HepG2 (cell line): ENCODE measurements around the gene RARS2. TPM values are rescaled to one million over a fixed set of nuclear protein-coding genes. Genes with fewer than 3 reads are reported as not detected.

Experiments
- BRCA1 ChIP-seq: sonication (generic); formaldehyde crosslinking; IDR thresholded peaks from 2 replicates; pipeline ENCODE4 v1.4.0; 2020; ENCODE audit warnings: missing genetic modification reagents
- FOXA3 ChIP-seq: IDR thresholded peaks from 2 replicates; pipeline ENCODE4 v1.6.1; 2016; ENCODE audit warnings: missing genetic modification reagents, missing compliant biosample characterization
- GZF1 ChIP-seq: sonication (generic); formaldehyde crosslinking; IDR thresholded peaks from 2 replicates; pipeline ENCODE4 v1.5.1; 2020; ENCODE audit warnings: mild to moderate bottlenecking, missing genetic modification reagents
- HNRNPK ChIP-seq: fragments of 200-400 bp; formaldehyde crosslinking; IDR thresholded peaks from 2 replicates; pipeline ENCODE4 v1.6.1; 2018; ENCODE audit warnings: low read length, low read depth, moderate library complexity, mild to moderate bottlenecking; ENCODE audit not compliant: poor library complexity, severe bottlenecking
- NR2F1 ChIP-seq, 2 experiments: fragments of 450-650 bp in 1 of 2; formaldehyde crosslinking in 1 of 2; IDR thresholded peaks; 2 replicates each; pipeline versions ENCODE4 v1.5.0 to v1.6.1; 2016 to 2020; ENCODE audit warnings: mild to moderate bottlenecking in 1 of 2, missing compliant biosample characterization in 1 of 2, missing genetic modification reagents in 1 of 2, moderate library complexity in 1 of 2
- RARG ChIP-seq: sonication (generic); formaldehyde crosslinking; IDR thresholded peaks from 2 replicates; pipeline ENCODE4 v1.4.0; 2020; ENCODE audit warnings: low read depth, mild to moderate bottlenecking, missing genetic modification reagents
- SATB2 ChIP-seq: sonication (generic); formaldehyde crosslinking; IDR thresholded peaks from 2 replicates; pipeline ENCODE4 v1.5.0; 2020; ENCODE audit warnings: missing genetic modification reagents
- SETDB1 ChIP-seq: sonication (generic); formaldehyde crosslinking; IDR thresholded peaks from 2 replicates; pipeline ENCODE4 v1.5.1; 2020; ENCODE audit warnings: missing genetic modification reagents, mild to moderate bottlenecking, borderline replicate concordance
- SNAPC2 ChIP-seq: sonication (generic); formaldehyde crosslinking; IDR thresholded peaks from 2 replicates; pipeline ENCODE4 v1.8.1; 2022; ENCODE audit warnings: mild to moderate bottlenecking, missing genetic modification reagents
- ZNF124 ChIP-seq: sonication (generic); formaldehyde crosslinking; IDR thresholded peaks from 2 replicates; pipeline ENCODE4 v1.4.0; 2020; ENCODE audit warnings: missing genetic modification reagents
- ZNF552 ChIP-seq: sonication (generic); formaldehyde crosslinking; IDR thresholded peaks from 2 replicates; pipeline ENCODE4 v1.9.0; 2022; ENCODE audit warnings: missing genetic modification reagents, mild to moderate bottlenecking, borderline replicate concordance
- ZNF577 ChIP-seq: sonication (generic); formaldehyde crosslinking; IDR thresholded peaks from 2 replicates; pipeline ENCODE4 v1.4.0; 2020; ENCODE audit warnings: mild to moderate bottlenecking, low read depth, missing genetic modification reagents, borderline replicate concordance
- ZNF660 ChIP-seq: sonication (generic); formaldehyde crosslinking; IDR thresholded peaks from 2 replicates; pipeline ENCODE4 v1.5.1; 2020; ENCODE audit warnings: mild to moderate bottlenecking, low read depth, missing genetic modification reagents, borderline replicate concordance
- ZNF841 ChIP-seq: sonication (generic); formaldehyde crosslinking; IDR thresholded peaks from 2 replicates; pipeline ENCODE4 v1.8.1; 2023; ENCODE audit warnings: missing genetic modification reagents, borderline replicate concordance
- polyA plus RNA-seq, 8 experiments: library from polyadenylated mRNA; depleted of rRNA in 3 of 8; stranded (reverse) in 7 of 8; unstranded in 1 of 8; fragments of >200 nt; fragmentation: Illumina TruSeq in 4 of 8; extraction: Trizol in 4 of 8; gene quantifications; 2 replicates each; pipeline versions ENCODE4 v1.2.1 to v1.2.3, GENCODE V29; 2011 to 2016; ENCODE audit warnings: low read depth in 4 of 8, missing spikeins in 1 of 8, mixed read lengths in 1 of 8; ENCODE audit not compliant: insufficient read depth in 1 of 8
- total RNA-seq, 5 experiments: library from RNA; depleted of rRNA; stranded (reverse); fragments of >200 nt; fragmentation: Illumina TruSeq; extraction: Trizol; gene quantifications; 2 replicates each; pipeline ENCODE4 v1.2.3, GENCODE V29; 2016; ENCODE audit warnings: low read depth in 1 of 5
- TF ChIP-seq, protein P1 (sequence below): sonication (generic); formaldehyde crosslinking; IDR thresholded peaks from 2 replicates; pipeline ENCODE4 v1.4.0; 2020; ENCODE audit warnings: missing genetic modification reagents, mild to moderate bottlenecking, borderline replicate concordance
- TF ChIP-seq, protein P2 (sequence below): sonication (generic); formaldehyde crosslinking; IDR thresholded peaks from 2 replicates; pipeline ENCODE4 v1.4.0; 2020; ENCODE audit warnings: missing genetic modification reagents
- TF ChIP-seq, protein P3 (sequence below): sonication (generic); formaldehyde crosslinking; IDR thresholded peaks from 2 replicates; pipeline ENCODE4 v1.4.0; 2020; ENCODE audit warnings: low read depth, mild to moderate bottlenecking, missing genetic modification reagents
- TF ChIP-seq, protein P4 (sequence below): sonication (generic); formaldehyde crosslinking; IDR thresholded peaks from 2 replicates; pipeline ENCODE4 v1.5.0; 2020; ENCODE audit warnings: missing genetic modification reagents
- TF ChIP-seq, protein P5 (sequence below): sonication (generic); formaldehyde crosslinking; IDR thresholded peaks from 2 replicates; pipeline ENCODE4 v1.4.0; 2020; ENCODE audit warnings: mild to moderate bottlenecking, missing genetic modification reagents
- TF ChIP-seq, protein P6 (sequence below): sonication (generic); formaldehyde crosslinking; IDR thresholded peaks from 2 replicates; pipeline ENCODE4 v1.4.0; 2020; ENCODE audit warnings: missing genetic modification reagents, mild to moderate bottlenecking, borderline replicate concordance

Gene RARS2
- total and polyA plus RNA-seq, 2 of the 13 experiments (the other 11 are each of a cell fraction or from before 2014, with no cell fraction given): 23.4 to 80.1 TPM

DNA sequence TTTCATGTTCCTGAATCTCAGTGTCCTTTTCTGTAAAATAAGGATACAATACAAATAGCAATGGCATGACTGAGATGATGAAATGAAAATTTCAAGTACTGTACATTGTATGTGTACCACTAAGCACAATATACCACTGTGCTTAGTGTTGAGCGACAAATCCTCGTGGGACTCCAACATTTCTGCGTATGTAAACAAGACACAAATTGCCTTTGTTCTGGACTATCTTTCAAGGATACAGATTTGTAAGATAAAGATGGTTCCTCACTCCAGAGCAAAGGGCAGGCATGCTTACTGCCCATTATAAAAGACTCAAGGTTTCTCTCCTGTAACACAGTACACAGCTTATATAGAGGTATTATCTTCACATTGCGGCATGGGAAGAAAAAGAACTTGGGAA lies 6.0 kb downstream of the RARS2 start (continued):
- TF ChIP-seq NR2F1 (CRISPR knock-in tag; IDR thresholded peaks at IDR 0.05) (no peak), ZNF577 (CRISPR knock-in tag) (no peak), GZF1 (no peak), SNAPC2 (CRISPR knock-in tag) (no peak), FOXA3 (CRISPR knock-in tag) (peak; percentile 96), ZNF660 (CRISPR knock-in tag) (no peak), ZNF841 (no peak), BRCA1 (CRISPR knock-in tag) (no peak), SETDB1 (no peak), RARG (CRISPR knock-in tag) (no peak), SATB2 (CRISPR knock-in tag) (no peak), ZNF124 (CRISPR knock-in tag) (no peak), HNRNPK (no peak), ZNF552 (no peak)
- TF ChIP-seq, protein P1, sequence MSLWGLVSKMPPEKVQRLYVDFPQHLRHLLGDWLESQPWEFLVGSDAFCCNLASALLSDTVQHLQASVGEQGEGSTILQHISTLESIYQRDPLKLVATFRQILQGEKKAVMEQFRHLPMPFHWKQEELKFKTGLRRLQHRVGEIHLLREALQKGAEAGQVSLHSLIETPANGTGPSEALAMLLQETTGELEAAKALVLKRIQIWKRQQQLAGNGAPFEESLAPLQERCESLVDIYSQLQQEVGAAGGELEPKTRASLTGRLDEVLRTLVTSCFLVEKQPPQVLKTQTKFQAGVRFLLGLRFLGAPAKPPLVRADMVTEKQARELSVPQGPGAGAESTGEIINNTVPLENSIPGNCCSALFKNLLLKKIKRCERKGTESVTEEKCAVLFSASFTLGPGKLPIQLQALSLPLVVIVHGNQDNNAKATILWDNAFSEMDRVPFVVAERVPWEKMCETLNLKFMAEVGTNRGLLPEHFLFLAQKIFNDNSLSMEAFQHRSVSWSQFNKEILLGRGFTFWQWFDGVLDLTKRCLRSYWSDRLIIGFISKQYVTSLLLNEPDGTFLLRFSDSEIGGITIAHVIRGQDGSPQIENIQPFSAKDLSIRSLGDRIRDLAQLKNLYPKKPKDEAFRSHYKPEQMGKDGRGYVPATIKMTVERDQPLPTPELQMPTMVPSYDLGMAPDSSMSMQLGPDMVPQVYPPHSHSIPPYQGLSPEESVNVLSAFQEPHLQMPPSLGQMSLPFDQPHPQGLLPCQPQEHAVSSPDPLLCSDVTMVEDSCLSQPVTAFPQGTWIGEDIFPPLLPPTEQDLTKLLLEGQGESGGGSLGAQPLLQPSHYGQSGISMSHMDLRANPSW (CRISPR knock-in tag): no peak
- TF ChIP-seq, protein P2, sequence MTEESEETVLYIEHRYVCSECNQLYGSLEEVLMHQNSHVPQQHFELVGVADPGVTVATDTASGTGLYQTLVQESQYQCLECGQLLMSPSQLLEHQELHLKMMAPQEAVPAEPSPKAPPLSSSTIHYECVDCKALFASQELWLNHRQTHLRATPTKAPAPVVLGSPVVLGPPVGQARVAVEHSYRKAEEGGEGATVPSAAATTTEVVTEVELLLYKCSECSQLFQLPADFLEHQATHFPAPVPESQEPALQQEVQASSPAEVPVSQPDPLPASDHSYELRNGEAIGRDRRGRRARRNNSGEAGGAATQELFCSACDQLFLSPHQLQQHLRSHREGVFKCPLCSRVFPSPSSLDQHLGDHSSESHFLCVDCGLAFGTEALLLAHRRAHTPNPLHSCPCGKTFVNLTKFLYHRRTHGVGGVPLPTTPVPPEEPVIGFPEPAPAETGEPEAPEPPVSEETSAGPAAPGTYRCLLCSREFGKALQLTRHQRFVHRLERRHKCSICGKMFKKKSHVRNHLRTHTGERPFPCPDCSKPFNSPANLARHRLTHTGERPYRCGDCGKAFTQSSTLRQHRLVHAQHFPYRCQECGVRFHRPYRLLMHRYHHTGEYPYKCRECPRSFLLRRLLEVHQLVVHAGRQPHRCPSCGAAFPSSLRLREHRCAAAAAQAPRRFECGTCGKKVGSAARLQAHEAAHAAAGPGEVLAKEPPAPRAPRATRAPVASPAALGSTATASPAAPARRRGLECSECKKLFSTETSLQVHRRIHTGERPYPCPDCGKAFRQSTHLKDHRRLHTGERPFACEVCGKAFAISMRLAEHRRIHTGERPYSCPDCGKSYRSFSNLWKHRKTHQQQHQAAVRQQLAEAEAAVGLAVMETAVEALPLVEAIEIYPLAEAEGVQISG (CRISPR knock-in tag): no peak
- TF ChIP-seq, protein P3, sequence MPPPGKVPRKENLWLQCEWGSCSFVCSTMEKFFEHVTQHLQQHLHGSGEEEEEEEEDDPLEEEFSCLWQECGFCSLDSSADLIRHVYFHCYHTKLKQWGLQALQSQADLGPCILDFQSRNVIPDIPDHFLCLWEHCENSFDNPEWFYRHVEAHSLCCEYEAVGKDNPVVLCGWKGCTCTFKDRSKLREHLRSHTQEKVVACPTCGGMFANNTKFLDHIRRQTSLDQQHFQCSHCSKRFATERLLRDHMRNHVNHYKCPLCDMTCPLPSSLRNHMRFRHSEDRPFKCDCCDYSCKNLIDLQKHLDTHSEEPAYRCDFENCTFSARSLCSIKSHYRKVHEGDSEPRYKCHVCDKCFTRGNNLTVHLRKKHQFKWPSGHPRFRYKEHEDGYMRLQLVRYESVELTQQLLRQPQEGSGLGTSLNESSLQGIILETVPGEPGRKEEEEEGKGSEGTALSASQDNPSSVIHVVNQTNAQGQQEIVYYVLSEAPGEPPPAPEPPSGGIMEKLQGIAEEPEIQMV (CRISPR knock-in tag): no peak
- TF ChIP-seq, protein P4, sequence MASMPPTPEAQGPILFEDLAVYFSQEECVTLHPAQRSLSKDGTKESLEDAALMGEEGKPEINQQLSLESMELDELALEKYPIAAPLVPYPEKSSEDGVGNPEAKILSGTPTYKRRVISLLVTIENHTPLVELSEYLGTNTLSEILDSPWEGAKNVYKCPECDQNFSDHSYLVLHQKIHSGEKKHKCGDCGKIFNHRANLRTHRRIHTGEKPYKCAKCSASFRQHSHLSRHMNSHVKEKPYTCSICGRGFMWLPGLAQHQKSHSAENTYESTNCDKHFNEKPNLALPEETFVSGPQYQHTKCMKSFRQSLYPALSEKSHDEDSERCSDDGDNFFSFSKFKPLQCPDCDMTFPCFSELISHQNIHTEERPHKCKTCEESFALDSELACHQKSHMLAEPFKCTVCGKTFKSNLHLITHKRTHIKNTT (CRISPR knock-in tag): no peak
- TF ChIP-seq, protein P5, sequence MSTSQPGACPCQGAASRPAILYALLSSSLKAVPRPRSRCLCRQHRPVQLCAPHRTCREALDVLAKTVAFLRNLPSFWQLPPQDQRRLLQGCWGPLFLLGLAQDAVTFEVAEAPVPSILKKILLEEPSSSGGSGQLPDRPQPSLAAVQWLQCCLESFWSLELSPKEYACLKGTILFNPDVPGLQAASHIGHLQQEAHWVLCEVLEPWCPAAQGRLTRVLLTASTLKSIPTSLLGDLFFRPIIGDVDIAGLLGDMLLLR: no peak
- TF ChIP-seq, protein P6, sequence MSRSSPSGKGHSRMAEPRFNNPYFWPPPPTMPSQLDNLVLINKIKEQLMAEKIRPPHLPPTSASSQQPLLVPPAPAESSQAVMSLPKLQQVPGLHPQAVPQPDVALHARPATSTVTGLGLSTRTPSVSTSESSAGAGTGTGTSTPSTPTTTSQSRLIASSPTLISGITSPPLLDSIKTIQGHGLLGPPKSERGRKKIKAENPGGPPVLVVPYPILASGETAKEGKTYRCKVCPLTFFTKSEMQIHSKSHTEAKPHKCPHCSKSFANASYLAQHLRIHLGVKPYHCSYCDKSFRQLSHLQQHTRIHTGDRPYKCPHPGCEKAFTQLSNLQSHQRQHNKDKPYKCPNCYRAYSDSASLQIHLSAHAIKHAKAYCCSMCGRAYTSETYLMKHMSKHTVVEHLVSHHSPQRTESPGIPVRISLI: no peak
